GM12892 (cell line): ENCODE results near the gene RBM33.

Source experiments
- POLR2A ChIP-seq: IDR thresholded peaks from 2 replicates; pipeline ENCODE4 v1.6.1; 2011; ENCODE audit warnings: low read depth, low read length, control low read depth
- POLR2AphosphoS5 ChIP-seq: IDR thresholded peaks from 2 replicates; pipeline ENCODE4 v1.6.1; 2011; ENCODE audit warnings: low read depth, low read length, control low read depth
- TAF1 ChIP-seq: IDR thresholded peaks from 2 replicates; pipeline ENCODE4 v1.6.1; 2011; ENCODE audit warnings: low read depth, mild to moderate bottlenecking, control low read depth, low read length, borderline replicate concordance

- TF ChIP-seq POLR2A (no peak), POLR2AphosphoS5 (no peak), TAF1 (no peak)
Observed at GRCh38 chr7:155816192-155816508, 171.7 kb downstream of the RBM33 start.
